Measurements from ENCODE around the gene TSPY10.
"Not testable (repeated sequence)": the region's sequence is repeated elsewhere in the genome, so short reads cannot be mapped to it uniquely, and the experiment has no call there.

Gene TSPY10, protein sequence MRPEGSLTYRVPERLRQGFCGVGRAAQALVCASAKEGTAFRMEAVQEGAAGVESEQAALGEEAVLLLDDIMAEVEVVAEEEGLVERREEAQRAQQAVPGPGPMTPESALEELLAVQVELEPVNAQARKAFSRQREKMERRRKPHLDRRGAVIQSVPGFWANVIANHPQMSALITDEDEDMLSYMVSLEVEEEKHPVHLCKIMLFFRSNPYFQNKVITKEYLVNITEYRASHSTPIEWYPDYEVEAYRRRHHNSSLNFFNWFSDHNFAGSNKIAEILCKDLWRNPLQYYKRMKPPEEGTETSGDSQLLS

DNA sequence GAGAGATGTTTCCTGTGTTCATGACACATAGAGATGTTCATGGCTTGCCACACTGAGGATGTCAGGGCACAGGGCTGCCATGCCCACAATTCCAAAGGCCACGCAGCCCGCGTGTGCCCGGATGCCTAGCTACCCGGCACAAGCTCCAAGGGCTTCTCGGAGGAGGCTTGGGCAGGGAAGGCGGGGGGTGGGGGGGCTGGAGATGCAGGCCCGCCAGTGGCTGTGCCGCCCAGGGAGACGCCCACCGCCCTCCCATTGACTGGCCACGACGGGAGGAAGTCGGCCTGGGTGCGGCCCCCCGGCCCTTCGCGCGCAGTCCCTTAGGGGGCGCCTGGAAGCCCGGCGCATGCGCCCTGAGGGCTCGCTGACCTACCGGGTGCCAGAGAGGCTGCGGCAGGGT, at the start of gene TSPY10:
TSPY10 (plus strand) TSS at position 301 of the 400 bp plus-strand sequence; CDS start at position 347, 46 bp downstream.
- DNase-seq: not testable (repeated sequence)

- DNase-seq: not testable (repeated sequence)
Observed at GRCh38 chrY:9486967-9487366, 40.7 kb upstream of the TSPY10 start, which contains the start of gene TSPY9. TSS of gene TSPY9 (plus strand) at chrY:9487267. CDS start at chrY:9487313, 46 bp downstream.

GRCh38 chrY:9504396-9504795, 23.3 kb upstream of the TSPY10 start:
- not testable (repeated sequence) for DNase-seq

DNA sequence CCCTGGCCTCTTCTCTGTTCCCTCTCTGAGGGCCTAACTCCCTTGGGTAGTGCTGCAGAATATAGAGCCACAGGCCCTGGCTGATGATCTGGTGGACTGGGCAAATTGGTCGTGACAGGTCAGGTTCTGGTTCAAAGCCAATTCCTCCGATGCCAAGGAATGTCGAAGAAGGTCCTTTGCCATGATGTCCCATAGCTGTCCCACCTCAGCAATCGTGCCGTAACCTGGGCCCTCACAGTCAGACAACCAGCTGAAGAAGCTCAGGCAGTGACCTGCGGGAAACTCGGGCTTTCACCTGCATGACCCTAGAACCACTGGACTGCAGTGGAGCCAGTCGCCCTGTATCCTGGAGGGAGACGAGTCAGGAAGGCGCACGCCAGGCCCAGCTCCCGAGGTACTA, 11.4 kb upstream of the TSPY10 start:
- DNase-seq: not testable (repeated sequence)
